ENCODE measurements around the gene FATE1. TPM values are rescaled to one million over a fixed set of nuclear protein-coding genes. Genes with fewer than 3 reads are reported as not detected.

Gene FATE1
- total and polyA plus RNA-seq, 4 donors = not detected

- DNase-seq (ENCODE audit: low spot score) = no peak
- no peak overlapping the region for H3K27ac ChIP-seq (ENCODE audit: low read depth in 1 of 2, low read length in 2 of 2)
- no peak overlapping the region for H3K9ac ChIP-seq (ENCODE audit: low read depth in 1 of 2, low read length in 2 of 2)
- no peak for TF ChIP-seq YY1 (IDR thresholded peaks at IDR 0.05)
- no peak for TF ChIP-seq RAD21 (IDR thresholded peaks at IDR 0.05)
- no peak for TF ChIP-seq JUND (IDR thresholded peaks at IDR 0.05)
- no peak for TF ChIP-seq GABPA (IDR thresholded peaks at IDR 0.05 in 1 of 2, conservative IDR thresholded peaks at IDR 0.05 in 1 of 2)
- no peak for TF ChIP-seq EGR1 (IDR thresholded peaks at IDR 0.05; ENCODE audit: low read depth in 2 of 2)
- TF ChIP-seq, protein P1, sequence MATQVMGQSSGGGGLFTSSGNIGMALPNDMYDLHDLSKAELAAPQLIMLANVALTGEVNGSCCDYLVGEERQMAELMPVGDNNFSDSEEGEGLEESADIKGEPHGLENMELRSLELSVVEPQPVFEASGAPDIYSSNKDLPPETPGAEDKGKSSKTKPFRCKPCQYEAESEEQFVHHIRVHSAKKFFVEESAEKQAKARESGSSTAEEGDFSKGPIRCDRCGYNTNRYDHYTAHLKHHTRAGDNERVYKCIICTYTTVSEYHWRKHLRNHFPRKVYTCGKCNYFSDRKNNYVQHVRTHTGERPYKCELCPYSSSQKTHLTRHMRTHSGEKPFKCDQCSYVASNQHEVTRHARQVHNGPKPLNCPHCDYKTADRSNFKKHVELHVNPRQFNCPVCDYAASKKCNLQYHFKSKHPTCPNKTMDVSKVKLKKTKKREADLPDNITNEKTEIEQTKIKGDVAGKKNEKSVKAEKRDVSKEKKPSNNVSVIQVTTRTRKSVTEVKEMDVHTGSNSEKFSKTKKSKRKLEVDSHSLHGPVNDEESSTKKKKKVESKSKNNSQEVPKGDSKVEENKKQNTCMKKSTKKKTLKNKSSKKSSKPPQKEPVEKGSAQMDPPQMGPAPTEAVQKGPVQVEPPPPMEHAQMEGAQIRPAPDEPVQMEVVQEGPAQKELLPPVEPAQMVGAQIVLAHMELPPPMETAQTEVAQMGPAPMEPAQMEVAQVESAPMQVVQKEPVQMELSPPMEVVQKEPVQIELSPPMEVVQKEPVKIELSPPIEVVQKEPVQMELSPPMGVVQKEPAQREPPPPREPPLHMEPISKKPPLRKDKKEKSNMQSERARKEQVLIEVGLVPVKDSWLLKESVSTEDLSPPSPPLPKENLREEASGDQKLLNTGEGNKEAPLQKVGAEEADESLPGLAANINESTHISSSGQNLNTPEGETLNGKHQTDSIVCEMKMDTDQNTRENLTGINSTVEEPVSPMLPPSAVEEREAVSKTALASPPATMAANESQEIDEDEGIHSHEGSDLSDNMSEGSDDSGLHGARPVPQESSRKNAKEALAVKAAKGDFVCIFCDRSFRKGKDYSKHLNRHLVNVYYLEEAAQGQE (IDR thresholded peaks at IDR 0.05) = no peak
- TF ChIP-seq RXRA (IDR thresholded peaks at IDR 0.05) = no peak
- no peak for TF ChIP-seq FOXA2 (IDR thresholded peaks at IDR 0.05)
- H3K4me1 ChIP-seq (ENCODE audit: control insufficient read depth in 4 of 4, insufficient read depth in 4 of 4, low read length in 3 of 4) = peaks cover 0 to 12% (median 3%) of the 10 kb centered on the region in 4 donors
- 42% methylated on average over 7 of the region's 7 CpGs for WGBS
- no peaks in the 10 kb centered on the region for H3K36me3 ChIP-seq (ENCODE audit: control insufficient read depth in 4 of 4, insufficient read depth in 3 of 4, low read depth in 1 of 4, low read length in 3 of 4)
- no peaks in the 10 kb centered on the region for H3K9me3 ChIP-seq (ENCODE audit: control insufficient read depth in 4 of 4, low read length in 3 of 4)
- no peak overlapping the region for H3K4me3 ChIP-seq (ENCODE audit: low read depth in 1 of 3, low read length in 3 of 3)
- no peaks in the 10 kb centered on the region for H3K27me3 ChIP-seq (ENCODE audit: control insufficient read depth in 4 of 4, insufficient read depth in 4 of 4, low read length in 3 of 4)
Observed at GRCh38 chrX:151724563-151725337, 8.9 kb downstream of the FATE1 start.

DNA sequence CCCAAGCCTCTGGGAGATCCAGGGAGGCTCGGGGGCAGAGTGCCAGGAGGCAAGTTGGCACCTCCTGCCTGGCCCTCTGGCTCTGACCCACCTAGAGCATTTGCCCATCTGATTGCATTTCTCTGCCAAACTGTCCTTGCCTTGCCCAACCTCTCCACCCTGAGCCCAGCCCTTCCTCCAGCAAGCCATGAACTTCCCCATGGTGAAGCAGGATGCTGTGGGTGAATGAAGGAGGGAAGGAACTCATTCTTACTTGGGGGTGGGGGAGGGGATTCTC lies 9.4 kb downstream of the FATE1 start:
- H3K27me3 ChIP-seq (ENCODE audit: control insufficient read depth in 4 of 4, insufficient read depth in 4 of 4, low read length in 3 of 4) = peaks cover 0 to 2% (median 0%) of the 10 kb centered on the region in 4 donors
- no peaks in the 10 kb centered on the region for H3K36me3 ChIP-seq (ENCODE audit: control insufficient read depth in 4 of 4, insufficient read depth in 3 of 4, low read depth in 1 of 4, low read length in 3 of 4)
- H3K9ac ChIP-seq (ENCODE audit: low read depth in 1 of 2, low read length in 2 of 2) = no peak overlapping the region
- H3K9me3 ChIP-seq (ENCODE audit: control insufficient read depth in 4 of 4, low read length in 3 of 4) = no peaks in the 10 kb centered on the region
- no peak for DNase-seq (ENCODE audit: low spot score)
- peaks cover 0 to 12% (median 3%) of the 10 kb centered on the region in 4 donors for H3K4me1 ChIP-seq (ENCODE audit: control insufficient read depth in 4 of 4, insufficient read depth in 4 of 4, low read length in 3 of 4)
- no peak overlapping the region for H3K27ac ChIP-seq (ENCODE audit: low read depth in 1 of 2, low read length in 2 of 2)
- WGBS = 39% methylated on average over 1 of the region's 1 CpG
- TF ChIP-seq HNF4G (IDR thresholded peaks at IDR 0.05) (no peak), EGR1 (IDR thresholded peaks at IDR 0.05; ENCODE audit: low read depth in 2 of 2) (no peak)
- H3K4me3 ChIP-seq (ENCODE audit: low read depth in 1 of 3, low read length in 3 of 3) = no peak overlapping the region

- peaks cover 0 to 12% (median 3%) of the 10 kb centered on the region in 4 donors for H3K4me1 ChIP-seq (ENCODE audit: control insufficient read depth in 4 of 4, insufficient read depth in 4 of 4, low read length in 3 of 4)
- H3K27ac ChIP-seq (ENCODE audit: low read depth in 1 of 2, low read length in 2 of 2) = no peak overlapping the region
- no peaks in the 10 kb centered on the region for H3K36me3 ChIP-seq (ENCODE audit: control insufficient read depth in 4 of 4, insufficient read depth in 3 of 4, low read depth in 1 of 4, low read length in 3 of 4)
- no peaks in the 10 kb centered on the region for H3K9me3 ChIP-seq (ENCODE audit: control insufficient read depth in 4 of 4, low read length in 3 of 4)
- DNase-seq (ENCODE audit: low spot score) = no peak
- H3K4me3 ChIP-seq (ENCODE audit: low read depth in 1 of 3, low read length in 3 of 3) = no peak overlapping the region
- H3K27me3 ChIP-seq (ENCODE audit: control insufficient read depth in 4 of 4, insufficient read depth in 4 of 4, low read length in 3 of 4) = peaks cover 0 to 2% (median 0%) of the 10 kb centered on the region in 4 donors
- H3K9ac ChIP-seq (ENCODE audit: low read depth in 1 of 2, low read length in 2 of 2) = no peak overlapping the region
- WGBS = 92% methylated on average over 5 of the region's 5 CpGs
- TF ChIP-seq NR2F2 (IDR thresholded peaks at IDR 0.05) = no peak
- TF ChIP-seq CTCF (IDR thresholded peaks at IDR 0.05; ENCODE audit: low read depth, low read length, missing input control) = no peak
- no peak for TF ChIP-seq RXRA (IDR thresholded peaks at IDR 0.05)
- TF ChIP-seq SP1 (IDR thresholded peaks at IDR 0.05) = no peak
- TF ChIP-seq, protein P2, sequence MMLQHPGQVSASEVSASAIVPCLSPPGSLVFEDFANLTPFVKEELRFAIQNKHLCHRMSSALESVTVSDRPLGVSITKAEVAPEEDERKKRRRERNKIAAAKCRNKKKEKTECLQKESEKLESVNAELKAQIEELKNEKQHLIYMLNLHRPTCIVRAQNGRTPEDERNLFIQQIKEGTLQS (IDR thresholded peaks at IDR 0.05) = no peak
- TF ChIP-seq YY1 (IDR thresholded peaks at IDR 0.05) = no peak
- no peak for TF ChIP-seq MAX (IDR thresholded peaks at IDR 0.05)
- TF ChIP-seq, protein P1 (IDR thresholded peaks at IDR 0.05) = no peak
- TF ChIP-seq JUND (IDR thresholded peaks at IDR 0.05) = no peak
- TF ChIP-seq HNF4A (conservative IDR thresholded peaks at IDR 0.05) = no peak
- no peak for TF ChIP-seq FOXA2 (IDR thresholded peaks at IDR 0.05)
- no peak for TF ChIP-seq FOXA1 (IDR thresholded peaks at IDR 0.05)
Observed at GRCh38 chrX:151726751-151727150, 10.9 kb downstream of the FATE1 start.

Measured in liver (tissue), 9 donors.